GM12878 (cell line): Measurements from ENCODE around the gene AKAP7. TPM values are rescaled to one million over a fixed set of nuclear protein-coding genes. Genes with fewer than 3 reads are reported as not detected.

ENCODE experiments used
- MEF2A ChIP-seq: IDR thresholded peaks from 2 replicates; pipeline ENCODE4 v1.6.1; 2011; ENCODE audit warnings: low read depth, mild to moderate bottlenecking, low read length, moderate library complexity; ENCODE audit not compliant: insufficient read depth
- NFXL1 ChIP-seq: fragments of 450-650 bp; IDR thresholded peaks from 2 replicates; pipeline ENCODE4 v1.6.1; 2017; ENCODE audit warnings: antibody characterized with exemption, mild to moderate bottlenecking, borderline replicate concordance
- RAD51 ChIP-seq: fragments of 450-650 bp; IDR thresholded peaks from 2 replicates; pipeline ENCODE4 v1.6.1; 2016; ENCODE audit warnings: moderate library complexity, mild to moderate bottlenecking, inconsistent platforms
- SP1 ChIP-seq: IDR thresholded peaks from one replicate; pipeline ENCODE4 v1.6.1; 2011; ENCODE audit warnings: low read depth, low read length
- YBX1 ChIP-seq: fragments of 450-650 bp; IDR thresholded peaks from 2 replicates; pipeline ENCODE4 v1.6.1; 2016; ENCODE audit warnings: antibody characterized with exemption
- YY1 ChIP-seq: IDR thresholded peaks from 2 replicates; pipeline ENCODE4 v1.6.1; 2011; ENCODE audit warnings: low read depth, mild to moderate bottlenecking, low read length
- ZNF384 ChIP-seq: IDR thresholded peaks from 2 replicates; pipeline ENCODE4 v1.6.1; 2012; ENCODE audit warnings: low read depth, mild to moderate bottlenecking, low read length, improper control_type of control experiment, borderline replicate concordance
- polyA plus RNA-seq, 11 experiments: library from polyadenylated mRNA; depleted of rRNA in 4 of 11; unstranded in 6 of 11; stranded (reverse) in 5 of 11; fragments of >200 nt; fragmentation: Nextera tagmentation in 4 of 11; fragmentation: Illumina TruSeq in 1 of 11; extraction: Ambion mirVana in 4 of 11; extraction: Trizol in 1 of 11; gene quantifications; 1 replicate in 1 of 11; 2 replicates in 10 of 11; pipeline versions ENCODE4 v1.2.1 to v1.2.3, GENCODE V29; 2011 to 2016; ENCODE audit warnings: inconsistent platforms in 2 of 11, missing spikeins in 2 of 11, low read depth in 1 of 11
- total RNA-seq, 4 experiments: library from RNA; depleted of rRNA in 3 of 4; stranded (reverse); fragments of >200 nt in 3 of 4; fragmentation: Illumina TruSeq in 1 of 4; extraction: Trizol in 1 of 4; gene quantifications; 2 replicates each; pipeline versions ENCODE4 v1.2.1 to v1.2.3, GENCODE V29; 2013 to 2021
- TF ChIP-seq, protein P1 (sequence below): fragments of 450-650 bp; IDR thresholded peaks from 2 replicates; pipeline ENCODE4 v1.6.1; 2017; ENCODE audit warnings: mild to moderate bottlenecking, moderate library complexity
- TF ChIP-seq, protein P2 (sequence below): IDR thresholded peaks from 2 replicates; pipeline ENCODE4 v1.6.1; 2011; ENCODE audit warnings: borderline replicate concordance, low read depth, mild to moderate bottlenecking, moderate library complexity, low read length; ENCODE audit not compliant: insufficient read depth, poor library complexity, severe bottlenecking
- TF ChIP-seq, protein P3 (sequence below): IDR thresholded peaks from 2 replicates; pipeline ENCODE4 v1.6.1; 2012; ENCODE audit warnings: low read depth, low read length, improper control_type of control experiment

The AKAP7 gene
- total and polyA plus RNA-seq, 10 of the 15 experiments (the other 5 are each of a cell fraction or from before 2014, with no cell fraction given): 0.06 to 0.58 (median 0.28) TPM; not detected in 1

DNA sequence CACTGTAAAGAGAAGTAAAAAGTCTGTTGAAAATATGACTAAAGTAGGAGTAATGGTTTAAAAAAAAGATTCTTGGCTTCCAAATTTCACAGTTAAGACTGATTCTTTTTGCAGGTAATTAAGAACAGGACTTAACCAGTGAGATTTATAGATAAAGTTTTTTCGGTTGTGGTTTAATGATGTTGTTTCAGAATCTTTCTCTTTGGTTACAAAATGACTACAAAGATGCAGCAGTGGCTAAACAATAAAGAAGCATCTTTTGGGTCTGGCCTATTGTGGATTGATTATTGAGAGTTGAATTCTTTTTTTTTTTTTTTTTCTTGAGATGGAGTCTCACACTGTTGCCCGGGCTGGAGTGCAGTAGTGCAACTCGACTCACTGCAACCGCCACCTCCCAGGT, 109.7 kb downstream of the AKAP7 start (continued):
- TF ChIP-seq, protein P1, sequence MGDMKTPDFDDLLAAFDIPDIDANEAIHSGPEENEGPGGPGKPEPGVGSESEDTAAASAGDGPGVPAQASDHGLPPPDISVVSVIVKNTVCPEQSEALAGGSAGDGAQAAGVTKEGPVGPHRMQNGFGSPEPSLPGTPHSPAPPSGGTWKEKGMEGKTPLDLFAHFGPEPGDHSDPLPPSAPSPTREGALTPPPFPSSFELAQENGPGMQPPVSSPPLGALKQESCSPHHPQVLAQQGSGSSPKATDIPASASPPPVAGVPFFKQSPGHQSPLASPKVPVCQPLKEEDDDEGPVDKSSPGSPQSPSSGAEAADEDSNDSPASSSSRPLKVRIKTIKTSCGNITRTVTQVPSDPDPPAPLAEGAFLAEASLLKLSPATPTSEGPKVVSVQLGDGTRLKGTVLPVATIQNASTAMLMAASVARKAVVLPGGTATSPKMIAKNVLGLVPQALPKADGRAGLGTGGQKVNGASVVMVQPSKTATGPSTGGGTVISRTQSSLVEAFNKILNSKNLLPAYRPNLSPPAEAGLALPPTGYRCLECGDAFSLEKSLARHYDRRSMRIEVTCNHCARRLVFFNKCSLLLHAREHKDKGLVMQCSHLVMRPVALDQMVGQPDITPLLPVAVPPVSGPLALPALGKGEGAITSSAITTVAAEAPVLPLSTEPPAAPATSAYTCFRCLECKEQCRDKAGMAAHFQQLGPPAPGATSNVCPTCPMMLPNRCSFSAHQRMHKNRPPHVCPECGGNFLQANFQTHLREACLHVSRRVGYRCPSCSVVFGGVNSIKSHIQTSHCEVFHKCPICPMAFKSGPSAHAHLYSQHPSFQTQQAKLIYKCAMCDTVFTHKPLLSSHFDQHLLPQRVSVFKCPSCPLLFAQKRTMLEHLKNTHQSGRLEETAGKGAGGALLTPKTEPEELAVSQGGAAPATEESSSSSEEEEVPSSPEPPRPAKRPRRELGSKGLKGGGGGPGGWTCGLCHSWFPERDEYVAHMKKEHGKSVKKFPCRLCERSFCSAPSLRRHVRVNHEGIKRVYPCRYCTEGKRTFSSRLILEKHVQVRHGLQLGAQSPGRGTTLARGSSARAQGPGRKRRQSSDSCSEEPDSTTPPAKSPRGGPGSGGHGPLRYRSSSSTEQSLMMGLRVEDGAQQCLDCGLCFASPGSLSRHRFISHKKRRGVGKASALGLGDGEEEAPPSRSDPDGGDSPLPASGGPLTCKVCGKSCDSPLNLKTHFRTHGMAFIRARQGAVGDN: no peak
- TF ChIP-seq ZNF384 (no peak), YY1 (no peak), SP1 (no peak), NFXL1 (no peak), RAD51 (no peak), MEF2A (no peak), YBX1 (no peak)
- TF ChIP-seq, protein P2, sequence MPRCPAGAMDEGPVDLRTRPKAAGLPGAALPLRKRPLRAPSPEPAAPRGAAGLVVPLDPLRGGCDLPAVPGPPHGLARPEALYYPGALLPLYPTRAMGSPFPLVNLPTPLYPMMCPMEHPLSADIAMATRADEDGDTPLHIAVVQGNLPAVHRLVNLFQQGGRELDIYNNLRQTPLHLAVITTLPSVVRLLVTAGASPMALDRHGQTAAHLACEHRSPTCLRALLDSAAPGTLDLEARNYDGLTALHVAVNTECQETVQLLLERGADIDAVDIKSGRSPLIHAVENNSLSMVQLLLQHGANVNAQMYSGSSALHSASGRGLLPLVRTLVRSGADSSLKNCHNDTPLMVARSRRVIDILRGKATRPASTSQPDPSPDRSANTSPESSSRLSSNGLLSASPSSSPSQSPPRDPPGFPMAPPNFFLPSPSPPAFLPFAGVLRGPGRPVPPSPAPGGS: no peak
- TF ChIP-seq, protein P3, sequence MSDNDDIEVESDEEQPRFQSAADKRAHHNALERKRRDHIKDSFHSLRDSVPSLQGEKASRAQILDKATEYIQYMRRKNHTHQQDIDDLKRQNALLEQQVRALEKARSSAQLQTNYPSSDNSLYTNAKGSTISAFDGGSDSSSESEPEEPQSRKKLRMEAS: no peak
